22Rv1 (cell line): ENCODE results near the gene CD22.

Experiments used
- ZFX ChIP-seq: fragments of 450-650 bp; IDR thresholded peaks from 2 replicates; pipeline ENCODE4 v1.6.1; 2017; ENCODE audit warnings: antibody characterized with exemption, borderline replicate concordance
- TF ChIP-seq, protein P1 (sequence below): fragments of 450-650 bp; IDR thresholded peaks from 2 replicates; pipeline ENCODE4 v1.5.1; 2017; ENCODE audit warnings: mild to moderate bottlenecking

DNA sequence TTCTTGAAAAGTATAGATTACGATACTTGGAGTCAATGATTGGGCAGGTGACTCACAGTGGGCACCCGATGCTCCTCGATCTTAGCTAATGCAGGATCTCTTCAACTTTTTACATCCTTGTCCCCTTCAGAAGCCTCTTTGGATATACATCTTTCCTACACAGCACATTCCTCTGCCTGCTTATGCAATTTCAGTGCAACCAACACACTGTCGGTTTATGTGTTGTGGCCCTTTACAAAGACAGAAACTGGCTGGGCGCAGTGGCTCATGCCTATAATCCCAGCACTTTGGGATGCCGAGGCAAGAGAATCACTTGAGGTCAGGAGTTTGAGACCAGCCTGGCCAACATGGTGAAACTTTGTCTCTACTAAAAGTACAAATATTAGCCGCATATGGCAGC, 44.5 kb downstream of the CD22 start:
- TF ChIP-seq, protein P1, sequence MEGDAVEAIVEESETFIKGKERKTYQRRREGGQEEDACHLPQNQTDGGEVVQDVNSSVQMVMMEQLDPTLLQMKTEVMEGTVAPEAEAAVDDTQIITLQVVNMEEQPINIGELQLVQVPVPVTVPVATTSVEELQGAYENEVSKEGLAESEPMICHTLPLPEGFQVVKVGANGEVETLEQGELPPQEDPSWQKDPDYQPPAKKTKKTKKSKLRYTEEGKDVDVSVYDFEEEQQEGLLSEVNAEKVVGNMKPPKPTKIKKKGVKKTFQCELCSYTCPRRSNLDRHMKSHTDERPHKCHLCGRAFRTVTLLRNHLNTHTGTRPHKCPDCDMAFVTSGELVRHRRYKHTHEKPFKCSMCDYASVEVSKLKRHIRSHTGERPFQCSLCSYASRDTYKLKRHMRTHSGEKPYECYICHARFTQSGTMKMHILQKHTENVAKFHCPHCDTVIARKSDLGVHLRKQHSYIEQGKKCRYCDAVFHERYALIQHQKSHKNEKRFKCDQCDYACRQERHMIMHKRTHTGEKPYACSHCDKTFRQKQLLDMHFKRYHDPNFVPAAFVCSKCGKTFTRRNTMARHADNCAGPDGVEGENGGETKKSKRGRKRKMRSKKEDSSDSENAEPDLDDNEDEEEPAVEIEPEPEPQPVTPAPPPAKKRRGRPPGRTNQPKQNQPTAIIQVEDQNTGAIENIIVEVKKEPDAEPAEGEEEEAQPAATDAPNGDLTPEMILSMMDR, result no peak
- no peak for TF ChIP-seq ZFX
